ENCODE measurements around the gene PRCD.

The PRCD gene

DNA sequence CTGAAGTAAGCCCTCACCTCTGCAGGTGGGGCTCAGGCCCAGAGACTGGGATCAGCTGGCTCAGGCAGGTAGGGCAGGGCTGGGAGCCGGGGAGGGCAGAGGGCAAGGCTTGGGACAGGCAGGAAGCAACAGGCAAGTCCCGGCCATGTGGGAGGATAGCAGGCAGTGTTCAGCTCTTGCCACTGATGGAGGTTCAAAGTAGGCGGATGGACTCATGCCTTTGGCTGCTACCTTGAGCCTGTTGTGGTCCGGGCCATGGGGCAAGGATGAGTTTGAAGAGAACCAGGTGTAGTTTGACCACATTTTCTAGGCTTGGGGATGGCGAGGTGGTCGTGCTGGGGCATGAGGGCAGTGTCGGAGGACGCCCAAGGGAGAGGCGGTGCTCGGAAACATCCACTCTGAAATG lies 2.7 kb downstream of the PRCD start:
- TF ChIP-seq, protein P1, sequence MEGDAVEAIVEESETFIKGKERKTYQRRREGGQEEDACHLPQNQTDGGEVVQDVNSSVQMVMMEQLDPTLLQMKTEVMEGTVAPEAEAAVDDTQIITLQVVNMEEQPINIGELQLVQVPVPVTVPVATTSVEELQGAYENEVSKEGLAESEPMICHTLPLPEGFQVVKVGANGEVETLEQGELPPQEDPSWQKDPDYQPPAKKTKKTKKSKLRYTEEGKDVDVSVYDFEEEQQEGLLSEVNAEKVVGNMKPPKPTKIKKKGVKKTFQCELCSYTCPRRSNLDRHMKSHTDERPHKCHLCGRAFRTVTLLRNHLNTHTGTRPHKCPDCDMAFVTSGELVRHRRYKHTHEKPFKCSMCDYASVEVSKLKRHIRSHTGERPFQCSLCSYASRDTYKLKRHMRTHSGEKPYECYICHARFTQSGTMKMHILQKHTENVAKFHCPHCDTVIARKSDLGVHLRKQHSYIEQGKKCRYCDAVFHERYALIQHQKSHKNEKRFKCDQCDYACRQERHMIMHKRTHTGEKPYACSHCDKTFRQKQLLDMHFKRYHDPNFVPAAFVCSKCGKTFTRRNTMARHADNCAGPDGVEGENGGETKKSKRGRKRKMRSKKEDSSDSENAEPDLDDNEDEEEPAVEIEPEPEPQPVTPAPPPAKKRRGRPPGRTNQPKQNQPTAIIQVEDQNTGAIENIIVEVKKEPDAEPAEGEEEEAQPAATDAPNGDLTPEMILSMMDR (IDR thresholded peaks at IDR 0.05; ENCODE audit: extremely low read depth, insufficient read depth, missing control alignments), result no peak
- in situ Hi-C loops (cut with MboI; ENCODE audit: low pct_unique_long_range_greater_than_20kb, low sequenced_read_pairs, unreplicated experiment), result no loop called here
- no peak for DNase-seq (ENCODE audit: low spot score)

DNA sequence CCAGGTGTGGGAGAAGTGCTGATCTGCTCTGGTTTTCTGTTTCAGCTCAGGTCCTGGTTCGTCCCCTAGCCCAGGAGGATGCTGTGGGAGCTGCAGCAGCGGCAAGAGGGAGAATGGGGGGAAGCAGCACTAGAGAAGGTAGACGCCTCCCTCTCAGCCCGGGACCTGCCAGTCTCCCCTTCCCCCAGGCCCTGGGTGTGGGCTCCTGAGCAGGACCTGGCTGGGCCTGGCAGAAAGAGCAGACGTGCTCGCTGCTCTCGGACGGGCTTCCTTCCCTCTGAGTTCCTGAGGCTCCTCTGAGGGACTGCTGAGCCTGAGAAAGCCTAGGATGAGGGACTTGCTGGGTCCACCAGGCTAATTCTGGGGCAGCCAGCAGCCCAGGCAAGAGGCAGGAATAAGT lies 3.1 kb downstream of the PRCD start:
- TF ChIP-seq, protein P1 (IDR thresholded peaks at IDR 0.05; ENCODE audit: extremely low read depth, insufficient read depth, missing control alignments), result no peak
- no peak for DNase-seq (ENCODE audit: low spot score)
- in situ Hi-C loops (cut with MboI; ENCODE audit: low pct_unique_long_range_greater_than_20kb, low sequenced_read_pairs, unreplicated experiment), result no loop called here

DNA sequence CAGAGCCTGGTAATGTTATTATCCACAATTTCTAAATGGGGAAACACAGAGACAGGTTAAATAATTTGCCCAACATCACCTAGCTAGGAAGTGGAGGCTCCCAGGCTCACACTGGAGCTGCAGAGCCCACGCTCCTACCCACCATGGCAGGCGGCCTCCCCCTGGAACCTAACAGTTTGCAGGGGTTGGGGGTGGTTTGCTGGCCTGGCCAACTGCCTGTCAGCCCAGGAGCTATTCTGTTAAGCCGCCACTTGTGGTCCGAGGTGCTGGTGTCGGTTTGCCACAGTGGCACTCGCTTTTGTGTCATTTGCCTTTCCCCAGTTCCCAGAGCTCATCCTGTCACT lies 3.6 kb downstream of the PRCD start:
- in situ Hi-C loops (cut with MboI; ENCODE audit: low pct_unique_long_range_greater_than_20kb, low sequenced_read_pairs, unreplicated experiment), result no loop called here
- TF ChIP-seq, protein P1 (IDR thresholded peaks at IDR 0.05; ENCODE audit: extremely low read depth, insufficient read depth, missing control alignments), result no peak

DNA sequence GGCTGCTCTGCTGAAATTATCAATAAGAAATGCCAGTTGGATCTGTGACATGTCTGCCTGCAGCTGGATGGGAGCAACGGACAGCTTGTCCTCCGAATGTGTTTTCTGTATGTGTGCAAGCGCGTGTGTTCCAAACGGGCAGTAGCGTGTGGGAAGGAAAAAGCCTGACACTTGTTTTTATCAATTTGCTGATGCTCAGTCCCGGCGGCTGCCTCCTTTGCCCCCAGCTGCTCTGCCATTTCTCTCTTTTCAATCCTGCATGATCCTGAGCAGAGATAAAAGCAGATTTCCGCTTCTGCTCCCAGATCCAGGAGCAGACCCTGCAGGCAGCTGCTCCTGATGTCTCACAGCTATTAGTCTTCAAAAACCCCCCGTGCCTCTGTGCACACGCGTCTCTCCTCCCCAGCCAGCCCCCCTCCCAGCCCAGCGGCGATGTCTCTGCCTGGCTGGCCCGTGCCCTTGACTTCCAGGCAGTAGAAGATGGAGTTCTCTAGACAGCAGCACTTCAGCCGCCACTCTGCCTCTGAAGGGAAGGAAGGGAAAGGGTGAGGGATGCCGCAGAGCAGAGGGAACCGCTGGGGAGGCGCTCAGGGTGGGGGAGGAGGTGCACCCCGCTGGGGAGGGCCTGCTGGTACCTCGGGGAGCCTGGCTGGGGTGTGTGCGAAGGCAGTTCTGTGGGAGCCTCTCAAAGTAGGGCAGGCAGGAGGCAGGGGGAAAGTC lies 4.1 kb downstream of the PRCD start:
- TF ChIP-seq, protein P1 (IDR thresholded peaks at IDR 0.05; ENCODE audit: extremely low read depth, insufficient read depth, missing control alignments), result no peak
- in situ Hi-C loops (cut with MboI; ENCODE audit: low pct_unique_long_range_greater_than_20kb, low sequenced_read_pairs, unreplicated experiment), result no loop called here
- no peak for DNase-seq (ENCODE audit: low spot score)

More for the DNA sequence above, 3.6 kb downstream of the PRCD start:
- no peak for DNase-seq (ENCODE audit: low spot score)

DNA sequence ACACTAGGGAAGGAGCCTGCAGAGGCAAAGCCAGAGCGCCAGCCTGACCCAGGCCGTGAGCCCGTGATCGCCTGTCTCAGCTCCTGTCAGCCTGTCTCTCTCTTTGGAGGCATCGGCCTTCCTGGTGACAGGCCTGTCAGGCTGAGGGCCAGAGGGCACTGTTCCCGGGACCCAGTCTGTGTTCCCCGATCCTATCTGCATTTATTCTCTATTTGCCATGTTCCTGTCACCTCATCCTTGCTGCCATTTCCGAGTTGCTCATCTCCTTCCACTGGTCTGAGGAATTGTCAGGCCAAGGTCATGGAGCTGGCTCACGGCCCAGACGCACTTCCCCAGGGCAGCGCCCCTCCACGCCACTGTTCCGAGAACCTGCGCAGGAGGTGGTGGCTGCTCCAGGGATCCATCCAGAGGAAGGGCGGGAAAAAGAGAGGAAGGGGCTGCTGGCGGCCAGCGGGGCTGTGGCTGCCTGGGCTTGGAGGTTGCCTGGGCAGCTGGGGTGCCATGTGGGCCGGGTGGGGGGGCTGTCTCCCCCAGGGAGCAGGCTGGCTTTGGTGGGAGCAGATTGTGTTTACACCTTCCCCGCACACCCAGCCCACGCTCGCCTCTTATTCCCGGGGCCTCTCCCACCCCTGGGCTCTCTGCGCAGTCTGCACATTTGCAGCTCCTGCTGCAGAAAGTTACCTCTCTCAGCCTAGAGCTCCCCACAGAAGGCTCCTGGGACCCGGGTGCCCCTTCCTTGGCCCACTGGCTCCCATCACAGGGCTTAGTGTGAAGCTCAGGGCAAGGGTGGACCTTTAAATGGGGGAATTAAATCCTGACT lies 4.9 kb downstream of the PRCD start:
- TF ChIP-seq, protein P1 (IDR thresholded peaks at IDR 0.05; ENCODE audit: extremely low read depth, insufficient read depth, missing control alignments), result no peak
- no peak for DNase-seq (ENCODE audit: low spot score)
- in situ Hi-C loops (cut with MboI; ENCODE audit: low pct_unique_long_range_greater_than_20kb, low sequenced_read_pairs, unreplicated experiment), result no loop called here

DNA sequence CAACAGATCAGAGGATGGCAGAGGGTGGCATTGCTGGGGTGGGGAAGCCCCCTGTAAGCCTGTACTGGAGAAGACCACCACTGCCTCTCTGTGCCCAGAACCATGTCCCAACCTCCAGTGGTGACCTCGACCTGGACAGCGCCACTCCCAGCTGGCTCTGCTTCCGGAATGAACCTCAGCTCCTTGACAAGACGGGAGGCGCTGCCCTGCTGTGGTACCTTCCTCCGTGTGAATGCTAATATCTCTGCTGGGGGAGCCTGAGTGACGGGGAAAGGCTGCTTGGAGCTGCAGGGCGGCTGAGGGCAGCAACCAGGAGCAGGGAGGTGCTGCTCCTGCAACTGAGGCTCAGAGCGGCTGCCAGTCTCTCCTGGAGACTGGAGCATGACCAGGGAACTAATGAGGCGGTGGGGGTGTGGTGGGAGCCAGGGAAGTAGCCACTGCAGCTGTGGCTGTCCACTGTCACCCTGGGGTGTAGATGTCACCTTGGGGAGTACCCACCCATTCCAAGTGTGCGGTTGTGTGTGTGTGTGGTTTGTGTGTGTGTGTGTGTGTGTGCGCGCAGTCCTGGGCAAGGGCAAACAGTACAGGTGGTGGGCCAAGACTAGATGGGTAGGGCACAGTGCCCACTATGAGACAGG lies 6.2 kb downstream of the PRCD start:
- DNase-seq (ENCODE audit: low spot score), result no peak
- TF ChIP-seq, protein P1 (IDR thresholded peaks at IDR 0.05; ENCODE audit: extremely low read depth, insufficient read depth, missing control alignments), result no peak
- in situ Hi-C loops (cut with MboI; ENCODE audit: low pct_unique_long_range_greater_than_20kb, low sequenced_read_pairs, unreplicated experiment), result no loop called here
